HG02571 (cell line): ENCODE data around the gene ARSG.
"Not testable (repeated sequence)": the region's sequence is repeated elsewhere in the genome, so short reads cannot be mapped to it uniquely, and the experiment has no call there.

Source experiments
- ATAC-seq: cut with Tn5 transposase; IDR thresholded peaks from one replicate; pipeline ENCODE4 v1.9.1; 2021; ENCODE audit warnings: mild to moderate bottlenecking, moderate library complexity; ENCODE audit not compliant: unreplicated experiment

ARSG gene

DNA sequence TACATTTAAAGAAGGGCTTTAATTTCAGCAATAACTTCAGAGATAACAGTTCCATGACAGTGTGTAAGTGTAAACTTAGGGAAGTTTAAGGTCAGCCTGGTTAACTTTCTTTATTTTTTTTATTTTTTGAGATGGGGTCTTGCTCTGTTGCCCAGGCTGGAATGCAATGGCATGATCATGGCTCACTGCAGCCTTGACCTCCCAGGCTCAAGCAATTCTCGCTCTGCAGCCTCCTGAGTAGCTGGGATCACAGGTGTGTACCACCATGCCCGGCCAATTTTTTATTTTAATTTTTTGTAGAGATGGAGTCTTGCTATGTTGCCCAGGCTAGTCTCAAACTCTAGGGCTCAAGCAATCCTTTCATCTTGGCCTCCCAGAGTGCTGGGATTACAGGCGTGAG, 15.0 kb upstream of the ARSG start:
- not testable (repeated sequence) for ATAC-seq

DNA sequence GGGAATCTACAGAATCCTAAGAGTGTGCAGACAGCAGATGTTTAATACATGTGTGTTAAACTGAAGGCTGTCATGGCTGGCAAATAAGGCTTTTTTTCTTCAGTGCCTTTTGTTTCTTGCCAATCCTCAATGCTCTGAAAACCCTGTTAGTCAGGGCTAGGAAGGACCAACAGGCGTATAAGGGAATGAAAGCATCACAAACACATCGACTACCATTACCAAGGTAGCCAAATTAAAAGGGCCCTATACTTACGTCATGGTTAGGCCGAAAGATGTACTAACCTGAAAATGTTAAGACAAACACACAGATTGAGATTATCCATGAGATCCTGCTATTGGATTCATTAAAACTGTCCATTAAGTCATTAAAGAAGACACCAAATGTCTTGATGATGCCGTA, 13.5 kb upstream of the ARSG start:
- ATAC-seq: no peak

DNA sequence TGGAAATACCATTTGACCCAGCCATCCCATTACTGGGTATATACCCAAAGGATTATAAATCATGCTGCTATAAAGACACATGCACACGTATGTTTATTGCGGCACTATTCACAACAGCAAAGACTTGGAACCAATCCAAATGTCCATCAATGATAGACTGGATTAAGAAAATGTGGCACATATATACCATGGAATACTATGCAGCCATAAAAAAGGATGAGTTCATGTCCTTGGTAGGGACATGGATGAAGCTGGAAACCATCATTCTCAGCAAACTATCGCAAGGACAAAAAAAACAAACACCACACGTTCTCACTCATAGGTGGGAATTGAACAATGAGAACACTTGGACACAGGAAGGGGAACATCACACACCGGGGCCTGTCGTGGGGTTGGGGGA, 9.3 kb upstream of the ARSG start:
- ATAC-seq: not testable (repeated sequence)

DNA sequence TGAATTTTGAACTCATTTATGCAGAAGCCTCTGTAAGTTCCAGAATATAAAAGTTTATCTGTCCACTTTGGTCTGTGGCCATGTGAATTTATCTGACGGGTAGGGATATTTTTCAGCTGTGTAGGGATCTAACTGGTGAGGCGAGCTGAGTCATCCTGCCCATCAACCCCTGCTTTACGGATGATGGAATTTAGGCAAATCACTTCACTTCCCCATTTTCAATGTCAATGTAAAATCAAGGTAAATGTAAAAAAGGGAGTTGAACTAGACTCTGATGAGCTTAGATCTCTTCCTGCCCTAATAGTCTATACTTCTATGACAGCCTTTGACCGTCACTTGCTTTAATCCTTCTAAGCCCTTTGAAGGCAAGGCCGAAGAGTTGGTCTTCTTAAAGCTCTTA, 2.9 kb upstream of the ARSG start:
- no peak for ATAC-seq

DNA sequence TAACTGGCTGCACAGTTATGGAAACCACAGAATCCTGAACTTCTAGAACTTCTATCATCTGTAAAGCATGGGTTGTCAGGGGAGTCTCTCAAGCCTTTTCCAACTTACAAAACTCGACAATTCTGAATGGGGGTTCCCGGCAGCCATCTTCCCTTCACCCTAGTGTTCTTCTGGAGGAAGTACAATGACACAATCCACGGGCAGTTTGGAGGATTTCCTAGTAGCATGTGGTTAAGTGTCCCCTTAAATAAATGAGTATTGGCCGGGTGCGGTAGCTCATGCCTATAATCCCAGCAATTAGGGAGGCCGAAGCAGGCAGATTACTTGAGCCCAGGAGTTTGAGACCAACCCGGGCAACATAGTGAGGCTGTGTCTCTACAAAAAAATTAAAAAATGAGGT, 2.5 kb upstream of the ARSG start:
- ATAC-seq: no peak

DNA sequence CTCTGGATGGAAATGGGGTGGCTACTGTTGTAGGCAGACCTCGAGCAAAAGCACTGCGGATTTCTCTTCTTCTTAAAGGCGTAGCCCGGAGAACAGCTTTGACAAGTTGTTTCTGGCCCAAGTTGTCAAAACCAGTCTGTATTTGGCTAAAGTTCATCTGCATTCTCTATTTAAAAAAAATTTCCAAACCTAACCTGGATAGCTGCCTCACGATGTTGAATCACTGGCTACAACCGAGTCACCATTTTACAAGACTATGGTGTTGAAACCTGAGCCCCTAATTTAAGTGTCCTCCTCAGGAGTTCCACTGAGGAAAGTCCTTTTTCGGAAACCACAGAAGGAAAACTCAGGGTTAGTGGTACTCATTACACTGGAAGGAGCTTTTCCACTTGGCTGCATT, 1.8 kb upstream of the ARSG start:
- ATAC-seq: no peak

DNA sequence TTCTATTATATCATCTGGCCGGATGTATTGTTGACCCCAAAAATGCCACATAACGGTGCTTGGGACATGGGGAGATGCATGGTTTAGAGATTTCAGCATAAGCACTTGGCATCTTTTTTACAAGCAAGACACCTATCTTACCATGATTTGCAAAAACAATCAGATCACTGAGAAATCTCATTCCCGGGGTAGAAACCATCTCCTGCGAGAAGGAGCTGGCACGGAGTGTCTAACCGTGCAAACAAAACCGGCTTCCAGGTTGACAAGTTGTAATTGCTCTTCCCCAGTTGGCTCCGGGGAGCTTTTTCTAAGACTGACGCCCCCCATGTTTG, 1.4 kb upstream of the ARSG start:
- ATAC-seq: no peak

DNA sequence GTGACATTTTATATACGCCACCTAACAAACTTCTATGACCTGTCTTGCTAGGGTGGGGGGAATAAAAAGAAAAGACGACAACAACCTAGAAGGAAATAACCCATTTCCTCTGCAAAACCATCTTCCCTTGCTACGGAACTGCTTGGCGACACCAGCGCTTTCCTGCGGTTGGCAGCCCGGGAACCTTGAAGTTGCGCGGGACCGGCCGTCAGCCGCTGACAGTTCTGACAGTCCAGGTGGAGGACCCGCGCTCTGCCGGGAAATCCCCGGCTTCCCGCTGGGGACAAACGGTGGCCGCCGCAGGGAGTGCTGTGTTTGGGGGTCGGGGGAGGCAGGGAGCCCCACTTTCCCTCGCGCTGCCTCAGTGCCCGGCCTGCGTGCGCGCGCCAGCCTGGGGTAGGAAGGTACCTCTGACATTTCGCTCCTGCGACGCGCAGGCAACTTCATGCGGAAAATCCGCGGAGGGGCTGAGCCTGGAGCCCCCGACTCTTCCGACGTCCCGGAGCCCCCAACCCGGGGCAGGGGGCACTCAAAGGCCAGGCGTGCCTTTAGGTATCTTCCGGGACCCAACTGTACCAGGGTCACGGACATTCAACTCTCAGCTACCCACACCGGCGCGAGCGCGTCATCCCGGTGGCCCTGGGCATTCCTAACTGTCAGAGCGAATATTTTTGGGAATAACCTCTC, 884 bp upstream of the ARSG start:
- no peak for ATAC-seq

DNA sequence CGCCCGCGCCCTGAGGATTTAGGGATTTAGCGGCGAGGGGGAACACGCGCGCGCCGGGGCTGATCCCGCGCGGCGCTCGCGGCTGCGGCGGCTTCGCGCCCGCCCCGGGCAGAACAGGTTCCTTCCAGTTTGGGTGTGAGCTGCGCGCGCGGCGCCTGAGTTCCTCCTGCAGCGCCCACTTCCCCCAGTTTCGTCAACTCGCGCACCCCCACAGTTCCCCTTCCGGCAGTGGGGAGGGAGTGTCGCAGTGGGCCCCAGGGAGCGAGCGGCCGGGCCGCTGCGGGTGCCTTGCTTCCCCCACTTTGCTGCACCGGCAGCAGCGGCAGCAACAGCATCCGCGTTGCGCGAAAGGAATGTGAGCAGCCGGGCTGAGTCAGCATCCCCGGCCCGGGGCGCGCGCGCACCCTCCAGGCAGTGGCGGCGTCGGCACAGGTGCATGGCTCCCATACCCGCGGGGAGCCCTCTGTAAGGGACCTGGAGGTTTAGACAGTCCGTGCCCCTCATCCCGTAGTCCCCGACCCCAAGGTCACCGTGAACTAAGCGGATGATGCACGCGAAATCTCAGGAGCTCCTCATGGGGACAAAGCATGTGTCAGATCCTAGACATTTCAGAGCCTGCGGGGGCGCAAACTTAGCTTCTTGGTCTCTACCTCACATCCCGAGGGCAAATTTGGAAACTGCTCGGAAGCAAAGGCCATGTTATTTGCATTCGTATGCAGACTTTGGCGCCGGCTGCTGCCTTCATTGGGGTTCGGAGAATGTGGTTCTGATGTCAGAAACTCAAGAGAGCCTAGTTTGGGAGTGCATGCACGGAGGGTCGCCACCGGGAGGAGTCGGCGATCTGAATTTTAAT, 767 bp downstream of the ARSG start:
- ATAC-seq: peak; percentile 55

DNA sequence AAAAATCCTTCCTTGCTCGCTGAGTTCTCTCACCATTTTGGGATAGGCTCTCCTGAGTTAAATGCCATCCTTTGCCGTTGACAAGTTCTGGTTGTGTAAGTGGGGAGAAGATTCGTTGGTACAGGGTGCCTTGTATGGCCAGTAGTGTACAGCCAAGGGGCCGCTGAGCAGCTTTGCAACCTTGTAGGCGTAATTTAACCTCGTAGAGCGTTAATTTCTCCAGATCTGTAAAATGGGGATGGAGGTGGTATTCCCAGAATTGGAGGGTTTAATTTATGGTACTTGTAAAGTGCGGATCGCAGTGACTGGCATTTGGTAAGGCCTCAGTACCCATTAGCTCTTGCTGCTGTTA, 1.4 kb downstream of the ARSG start:
- no peak for ATAC-seq

DNA sequence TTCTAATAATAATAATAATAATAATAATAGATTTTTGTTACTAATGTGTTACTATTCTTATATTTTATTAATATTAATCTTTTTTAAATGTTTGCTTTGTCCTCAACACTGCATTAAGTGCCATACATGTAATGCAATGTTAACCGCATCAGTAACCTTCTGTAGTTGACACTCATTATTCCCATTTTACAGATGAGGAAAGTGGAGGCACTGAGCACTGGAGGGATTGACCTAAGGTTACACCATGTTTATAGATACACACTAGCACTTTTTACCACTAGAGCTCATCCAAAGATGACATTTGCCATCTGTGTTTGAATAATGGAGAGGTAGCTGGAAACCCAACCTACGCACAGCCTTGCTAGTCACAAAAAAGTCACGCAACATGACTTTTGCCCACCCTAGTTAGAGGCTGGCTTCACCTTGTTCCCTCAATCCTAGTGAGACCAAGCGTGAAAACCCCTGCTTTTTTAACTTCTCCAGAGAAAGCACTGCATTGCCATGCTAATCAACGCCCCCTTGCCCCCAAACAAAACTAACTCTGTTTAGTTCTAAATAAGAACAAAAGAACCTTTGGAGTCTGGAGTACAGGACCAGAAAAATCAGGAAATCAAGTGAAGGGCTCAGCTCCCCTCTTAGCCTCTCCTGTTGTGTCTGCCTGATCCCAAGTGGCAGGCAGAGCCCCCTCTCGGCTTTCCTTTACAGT, 2.3 kb downstream of the ARSG start:
- no peak for ATAC-seq

DNA sequence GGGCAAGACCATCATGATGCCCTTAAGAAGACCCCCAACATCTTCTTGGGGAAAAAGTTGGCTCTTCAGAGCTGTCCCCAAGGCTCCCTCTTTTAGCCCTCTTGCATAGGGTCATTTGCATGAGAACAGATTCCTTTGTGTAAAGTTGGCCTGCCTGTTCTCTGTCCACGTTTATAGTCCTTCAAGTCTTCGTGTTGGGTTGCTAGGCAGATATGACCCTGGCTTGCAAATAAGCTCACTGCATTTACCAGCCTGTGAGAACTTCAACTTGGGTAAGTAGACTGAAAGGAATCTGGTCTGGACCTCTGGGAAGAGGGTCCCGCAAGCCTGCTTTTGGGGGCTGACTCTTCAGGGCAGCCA, 2.9 kb downstream of the ARSG start:
- ATAC-seq: no peak

DNA sequence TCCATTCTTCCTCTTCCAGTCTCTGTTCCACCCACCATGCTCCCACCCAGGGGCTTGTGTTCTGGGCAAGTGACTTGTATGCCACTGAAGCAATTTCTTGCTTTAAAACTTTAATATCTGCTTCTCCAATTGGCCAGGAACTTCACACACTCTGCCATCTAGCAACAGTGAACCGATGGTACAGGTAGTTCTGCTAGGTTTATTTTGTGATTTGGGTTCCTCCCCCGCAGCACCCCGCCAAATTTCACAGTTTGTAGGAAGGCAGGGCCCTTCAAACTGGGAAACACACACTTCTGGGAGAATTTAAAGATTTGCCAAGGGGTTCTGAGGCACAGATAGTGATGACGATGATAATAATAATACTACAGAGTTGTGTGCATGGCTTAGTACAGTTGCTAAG, 3.3 kb downstream of the ARSG start:
- ATAC-seq: no peak

DNA sequence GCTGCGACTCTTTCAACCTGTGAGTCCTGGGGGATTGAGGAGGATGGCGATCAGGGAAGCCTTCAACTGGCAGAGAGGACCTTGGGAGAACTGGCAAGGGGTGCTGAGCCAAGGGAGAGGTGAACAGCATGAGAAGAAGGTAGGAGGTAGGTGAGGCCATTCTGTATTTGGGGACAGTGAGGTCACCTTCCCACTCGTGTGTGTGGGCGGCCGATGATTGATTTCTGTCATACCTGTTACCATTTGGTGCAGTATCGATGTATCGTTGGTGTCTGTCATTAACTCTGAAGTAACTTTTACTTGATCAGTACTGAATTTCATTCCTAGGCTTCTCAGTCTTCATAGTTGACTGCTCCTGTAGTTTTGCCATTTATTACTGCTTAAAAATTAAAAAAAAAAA, 3.8 kb downstream of the ARSG start:
- no peak for ATAC-seq

DNA sequence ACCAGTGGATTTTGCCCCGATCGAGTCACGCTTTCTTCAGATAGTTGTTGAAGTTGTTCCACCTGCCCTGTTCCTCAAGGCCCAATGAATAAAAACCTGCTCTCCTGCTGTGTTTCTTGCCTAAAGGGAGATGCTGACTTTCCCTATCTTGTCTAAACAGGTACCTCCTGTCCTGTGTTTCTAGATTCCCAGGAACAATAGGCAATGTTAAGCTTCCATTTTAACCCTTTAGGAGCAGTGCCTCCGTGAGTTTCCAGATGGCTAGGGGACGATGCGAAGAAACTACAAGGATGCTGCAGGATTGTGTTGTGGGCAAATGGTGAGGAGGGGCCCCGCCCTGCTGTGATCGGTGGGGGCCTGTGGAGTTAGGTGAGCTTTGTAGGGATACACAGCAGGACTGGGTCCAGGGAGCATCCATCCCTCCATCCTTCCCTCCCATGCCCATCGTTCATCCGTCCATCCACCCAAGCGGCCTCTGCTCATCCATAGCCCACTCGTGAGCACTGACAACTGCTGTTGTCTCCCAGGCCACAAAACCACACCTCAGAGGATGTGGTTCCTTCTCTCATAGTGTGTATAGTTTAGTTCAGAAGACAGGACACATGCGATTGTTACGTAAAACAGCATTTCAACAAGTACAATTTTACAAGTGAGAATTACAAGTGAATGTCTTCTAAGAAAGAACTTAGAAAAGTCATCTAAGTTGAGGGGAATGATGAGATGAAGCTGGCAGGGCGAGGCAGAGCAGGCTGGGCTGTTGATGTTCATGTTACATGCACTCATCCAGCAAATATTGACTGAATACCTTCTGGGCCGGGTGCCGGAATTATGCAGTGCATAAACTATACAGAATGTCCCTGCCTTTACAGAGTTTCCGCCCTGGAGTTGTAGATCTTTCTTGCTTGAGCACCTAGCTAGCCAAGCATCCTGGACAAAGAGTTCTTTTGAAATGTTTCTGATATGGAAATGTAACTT, 5.2 kb downstream of the ARSG start:
- ATAC-seq: no peak

DNA sequence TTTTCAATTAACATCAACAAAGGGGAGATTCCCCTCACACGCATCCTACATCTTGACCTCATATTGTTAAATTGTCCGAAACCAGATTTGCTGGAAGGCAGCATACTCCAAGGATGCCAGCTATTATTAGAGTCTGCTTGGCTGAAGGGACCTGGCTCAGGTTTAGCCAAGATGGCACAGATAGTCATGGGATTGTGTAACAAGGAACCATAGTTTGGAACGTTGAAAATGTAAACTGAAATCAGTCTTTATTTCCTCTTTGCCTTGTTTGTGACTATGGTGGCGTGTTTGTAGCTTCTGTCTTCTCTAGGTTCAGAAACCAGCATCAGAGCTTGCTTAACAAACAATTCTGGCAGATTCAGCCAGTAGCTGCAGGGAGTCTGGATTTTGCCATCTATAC, 5.9 kb downstream of the ARSG start:
- no peak for ATAC-seq

DNA sequence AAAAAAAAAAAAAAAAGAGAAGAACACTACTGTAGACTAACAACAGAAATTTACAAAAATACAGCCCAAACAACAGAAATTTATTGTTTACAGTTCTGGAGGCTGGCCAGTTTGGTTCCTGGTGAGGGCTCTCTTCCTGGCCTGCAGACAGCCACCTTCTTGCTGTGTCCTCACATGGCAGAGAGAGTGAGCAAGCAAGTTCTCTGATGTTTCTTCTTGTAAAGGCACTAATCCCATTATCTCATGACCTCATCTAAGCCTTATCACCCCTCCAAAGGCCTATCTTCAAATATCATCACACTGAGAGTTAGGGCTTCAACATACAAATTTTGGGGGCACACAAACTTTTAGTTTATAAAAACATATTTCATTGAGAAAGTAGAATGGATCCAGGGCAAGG, 7.3 kb downstream of the ARSG start:
- ATAC-seq: no peak

DNA sequence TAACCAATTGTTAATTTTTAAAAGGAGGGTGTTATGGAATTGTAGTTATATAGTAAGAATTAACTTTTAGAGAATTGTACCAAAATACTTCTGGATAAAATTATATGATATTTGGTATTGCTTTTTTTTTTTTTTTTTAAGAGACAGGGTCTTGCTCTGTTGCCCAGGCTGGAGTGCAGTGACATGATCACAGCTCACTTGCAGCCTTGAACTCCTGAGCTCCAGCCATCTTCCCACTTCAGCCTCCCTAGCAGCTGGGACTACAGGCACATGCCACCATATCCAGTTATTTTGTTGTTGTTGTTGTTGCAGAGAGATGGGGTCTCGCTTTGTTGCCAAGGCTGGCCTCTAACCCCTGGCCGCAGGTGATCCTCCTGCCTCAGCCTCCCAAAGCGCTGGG, 8.5 kb downstream of the ARSG start:
- no peak for ATAC-seq

DNA sequence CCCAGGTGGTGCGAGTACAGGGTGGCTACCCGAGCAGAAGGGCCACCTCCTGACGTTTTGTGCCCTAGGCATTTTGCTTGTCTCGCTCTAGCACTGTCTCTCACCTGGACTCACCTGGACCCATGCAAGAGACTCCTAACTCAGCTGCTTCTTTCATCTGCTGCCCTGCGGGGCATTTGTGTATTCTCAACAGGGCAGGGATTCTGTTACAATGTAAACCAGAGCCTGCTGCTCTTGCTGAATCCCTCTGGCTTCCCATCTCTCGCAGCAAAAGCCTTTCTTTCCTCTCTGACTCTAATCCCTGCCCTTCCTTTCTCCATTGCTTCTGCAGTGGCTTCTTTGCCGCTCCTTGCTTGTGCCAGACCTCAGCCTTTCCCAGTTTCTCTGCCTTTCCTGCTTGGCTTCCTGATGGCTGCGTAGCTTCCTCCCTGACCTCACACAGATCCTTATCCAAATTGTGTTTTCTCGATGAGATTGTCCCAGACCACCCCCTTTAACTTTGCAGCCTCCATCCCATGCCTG, 10.2 kb downstream of the ARSG start:
- ATAC-seq: no peak

DNA sequence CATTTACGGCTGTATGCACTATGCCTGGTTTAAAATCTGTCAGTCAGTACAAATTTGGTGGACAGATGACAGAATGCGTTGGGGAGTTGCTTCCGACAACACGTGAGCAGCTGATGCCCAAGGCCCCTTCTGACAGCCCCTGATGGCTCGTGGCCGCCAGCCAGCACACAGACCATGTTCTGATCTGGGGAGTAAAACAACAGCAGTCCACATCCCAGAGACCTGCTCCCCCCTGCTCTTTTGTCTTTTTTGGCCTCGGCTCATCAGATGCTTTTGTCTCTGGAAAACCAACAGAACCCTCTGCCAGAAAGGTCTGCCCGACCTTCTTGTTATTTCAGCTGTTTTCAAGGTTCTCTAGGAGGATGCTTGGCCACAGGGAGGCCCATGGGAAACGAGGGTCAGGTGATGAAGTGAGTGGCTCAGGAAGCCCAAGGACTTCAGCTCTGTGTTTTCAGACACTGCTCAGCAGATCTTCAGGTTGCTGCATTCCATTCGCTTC, 10.8 kb downstream of the ARSG start:
- no peak for ATAC-seq

DNA sequence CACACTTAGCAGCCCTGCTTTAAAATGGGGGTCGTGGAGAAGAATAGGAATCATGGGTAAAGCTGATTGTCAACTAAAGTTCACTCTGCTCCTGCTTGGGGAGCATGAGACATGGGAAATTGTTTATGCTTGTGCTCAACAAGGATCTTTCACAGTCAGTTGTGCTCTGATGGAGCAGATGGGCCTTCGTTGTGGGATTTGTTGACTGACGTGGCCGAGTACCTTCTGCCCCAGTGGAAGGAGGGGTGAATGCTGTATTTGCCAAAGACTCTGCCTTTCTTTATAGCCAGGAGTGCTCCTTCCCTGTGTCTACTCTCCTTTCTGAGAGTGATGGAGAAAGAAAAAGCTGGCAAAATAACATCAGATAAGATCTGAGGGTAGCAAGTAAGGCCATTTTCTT, 11.4 kb downstream of the ARSG start:
- ATAC-seq: no peak
